Activated T-helper 2 cell treated with anti-CD3 and anti-CD28 coated beads, Interferon-gamma antibody, Interleukin-2, Interleukin-4, amounts not matched to agents 10 μg/mL and 5 μg/mL and 100 μg/mL, durations not matched to agents 14 hours and 24 hours and 36 hours (primary cell): ENCODE results near the gene TBC1D24. TPM values are rescaled to one million over a fixed set of nuclear protein-coding genes. Genes with fewer than 3 reads are reported as not detected.

Experiments
- DNase-seq: peaks from one replicate; pipeline ENCODE4 v3.0.0; 2021; ENCODE audit warnings: low spot score
- H3K27ac Mint-ChIP-seq: one replicate; pipeline ENCODE4 v1.8.0; 2021; ENCODE audit warnings: mixed read lengths
- H3K27me3 Mint-ChIP-seq: one replicate; pipeline ENCODE4 v1.8.0; 2021; ENCODE audit warnings: low read depth, mixed read lengths
- H3K36me3 Mint-ChIP-seq: one replicate; pipeline ENCODE4 v1.8.0; 2021; ENCODE audit warnings: low read depth, mixed read lengths
- H3K4me1 Mint-ChIP-seq: one replicate; pipeline ENCODE4 v1.8.0; 2021; ENCODE audit warnings: low read depth, mixed read lengths
- H3K4me3 Mint-ChIP-seq: one replicate; pipeline ENCODE4 v1.8.0; 2021; ENCODE audit warnings: low read depth, mild to moderate bottlenecking, moderate library complexity, mixed read lengths
- H3K9me3 Mint-ChIP-seq: one replicate; pipeline ENCODE4 v1.8.0; 2021; ENCODE audit warnings: mixed read lengths
- intact Hi-C: fragments of 100-400 bp; cut with micrococcal nuclease; formaldehyde crosslinking; loops from one replicate; pipeline ENCODE4 v1.15.1; 2023
- total RNA-seq: library from RNA; stranded (reverse); gene quantifications from 2 replicates; pipeline ENCODE4 v1.2.3, GENCODE V29; 2022

Gene TBC1D24
- total RNA-seq, 1 donor from 2014 or later = 21.4 TPM

- Mint-ChIP-seq H3K36me3 (no peaks in the 10 kb centered on the region), H3K9me3 (no peaks in the 10 kb centered on the region), H3K4me1 (peaks cover 13% of the 10 kb centered on the region), H3K27me3 (no peaks in the 10 kb centered on the region), H3K4me3 (no peak overlapping the region), H3K27ac (no peak overlapping the region)
- DNase-seq = no peak
- intact Hi-C loops = no loop called here
These were observed 9.3 kb downstream of the TBC1D24 start for GRCh38 chr16:2483939-2484897.

- H3K27me3 Mint-ChIP-seq = no peaks in the 10 kb centered on the region
- peaks cover 13% of the 10 kb centered on the region for H3K4me1 Mint-ChIP-seq
- no peaks in the 10 kb centered on the region for H3K9me3 Mint-ChIP-seq
- DNase-seq = no peak
- no peaks in the 10 kb centered on the region for H3K36me3 Mint-ChIP-seq
- no peak overlapping the region for H3K27ac Mint-ChIP-seq
- no peak overlapping the region for H3K4me3 Mint-ChIP-seq
- intact Hi-C loops = no loop called here
These were observed 10.1 kb downstream of the TBC1D24 start for GRCh38 chr16:2484898-2485508.

GRCh38 chr16:2485811-2486507, 11.0 kb downstream of the TBC1D24 start:
- H3K36me3 Mint-ChIP-seq = no peaks in the 10 kb centered on the region
- no peak overlapping the region for H3K4me3 Mint-ChIP-seq
- no peak for DNase-seq
- H3K27ac Mint-ChIP-seq = no peak overlapping the region
- no peaks in the 10 kb centered on the region for H3K9me3 Mint-ChIP-seq
- no peaks in the 10 kb centered on the region for H3K27me3 Mint-ChIP-seq
- peaks cover 13% of the 10 kb centered on the region for H3K4me1 Mint-ChIP-seq
- intact Hi-C loops = no loop called here

GRCh38 chr16:2486645-2487516, 12.0 kb downstream of the TBC1D24 start:
- Mint-ChIP-seq H3K4me1 (peaks cover 13% of the 10 kb centered on the region), H3K27me3 (no peaks in the 10 kb centered on the region), H3K9me3 (no peaks in the 10 kb centered on the region), H3K4me3 (peak overlapping the region; percentile 31), H3K36me3 (no peaks in the 10 kb centered on the region), H3K27ac (peak overlapping the region; percentile 36)
- intact Hi-C loops = no loop called here
- peak; percentile 51 for DNase-seq

- no peak for DNase-seq
- H3K4me3 Mint-ChIP-seq = peak overlapping the region; percentile 31
- no peaks in the 10 kb centered on the region for H3K27me3 Mint-ChIP-seq
- peaks cover 13% of the 10 kb centered on the region for H3K4me1 Mint-ChIP-seq
- H3K36me3 Mint-ChIP-seq = no peaks in the 10 kb centered on the region
- peak overlapping the region; percentile 36 for H3K27ac Mint-ChIP-seq
- no peaks in the 10 kb centered on the region for H3K9me3 Mint-ChIP-seq
- intact Hi-C loops = no loop called here
These were observed 12.6 kb downstream of the TBC1D24 start for GRCh38 chr16:2487517-2487842.

- no peaks in the 10 kb centered on the region for H3K9me3 Mint-ChIP-seq
- intact Hi-C loops = no loop called here
- H3K27me3 Mint-ChIP-seq = no peaks in the 10 kb centered on the region
- H3K36me3 Mint-ChIP-seq = no peaks in the 10 kb centered on the region
- no peak overlapping the region for H3K4me3 Mint-ChIP-seq
- no peak overlapping the region for H3K27ac Mint-ChIP-seq
- peaks cover 13% of the 10 kb centered on the region for H3K4me1 Mint-ChIP-seq
- DNase-seq = no peak
These were observed 13.1 kb downstream of the TBC1D24 start for GRCh38 chr16:2487903-2488531.

GRCh38 chr16:2489581-2489980, 14.7 kb downstream of the TBC1D24 start:
- intact Hi-C loops = no loop called here
- Mint-ChIP-seq H3K27ac (no peak overlapping the region), H3K27me3 (no peaks in the 10 kb centered on the region), H3K9me3 (no peaks in the 10 kb centered on the region), H3K4me1 (peaks cover 13% of the 10 kb centered on the region), H3K36me3 (no peaks in the 10 kb centered on the region), H3K4me3 (no peak overlapping the region)
- no peak for DNase-seq

GRCh38 chr16:2490190-2491105, 15.5 kb downstream of the TBC1D24 start:
- Mint-ChIP-seq H3K4me1 (peaks cover 13% of the 10 kb centered on the region), H3K27ac (no peak overlapping the region), H3K9me3 (no peaks in the 10 kb centered on the region), H3K36me3 (no peaks in the 10 kb centered on the region), H3K4me3 (no peak overlapping the region), H3K27me3 (no peaks in the 10 kb centered on the region)
- no peak for DNase-seq
- intact Hi-C loops = no loop called here

- intact Hi-C loops = no loop called here
- Mint-ChIP-seq H3K36me3 (no peaks in the 10 kb centered on the region), H3K27ac (no peak overlapping the region), H3K4me1 (peaks cover 6% of the 10 kb centered on the region), H3K9me3 (no peaks in the 10 kb centered on the region), H3K27me3 (no peaks in the 10 kb centered on the region), H3K4me3 (no peak overlapping the region)
- no peak for DNase-seq
These were observed 17.4 kb downstream of the TBC1D24 start for GRCh38 chr16:2492292-2492691.

GRCh38 chr16:2493605-2494004, 18.7 kb downstream of the TBC1D24 start:
- Mint-ChIP-seq H3K4me1 (no peaks in the 10 kb centered on the region), H3K27me3 (no peaks in the 10 kb centered on the region), H3K9me3 (no peaks in the 10 kb centered on the region), H3K36me3 (peaks cover 3% of the 10 kb centered on the region), H3K4me3 (no peak overlapping the region), H3K27ac (no peak overlapping the region)
- intact Hi-C loops = no loop called here
- DNase-seq = no peak

GRCh38 chr16:2494616-2495015, 19.7 kb downstream of the TBC1D24 start:
- H3K4me1 Mint-ChIP-seq = no peaks in the 10 kb centered on the region
- DNase-seq = no peak
- no peaks in the 10 kb centered on the region for H3K27me3 Mint-ChIP-seq
- H3K4me3 Mint-ChIP-seq = no peak overlapping the region
- peaks cover 3% of the 10 kb centered on the region for H3K36me3 Mint-ChIP-seq
- no peaks in the 10 kb centered on the region for H3K9me3 Mint-ChIP-seq
- H3K27ac Mint-ChIP-seq = no peak overlapping the region
- intact Hi-C loops = no loop called here
